HG03571 (cell line): ENCODE data around the gene SMIM27.
"Not testable (repeated sequence)": the region's sequence is repeated elsewhere in the genome, so short reads cannot be mapped to it uniquely, and the experiment has no call there.

Experiments used
- ATAC-seq: cut with Tn5 transposase; IDR thresholded peaks from one replicate; pipeline ENCODE4 v1.9.1; 2021; ENCODE audit not compliant: unreplicated experiment

SMIM27 gene, protein sequence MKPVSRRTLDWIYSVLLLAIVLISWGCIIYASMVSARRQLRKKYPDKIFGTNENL

DNA sequence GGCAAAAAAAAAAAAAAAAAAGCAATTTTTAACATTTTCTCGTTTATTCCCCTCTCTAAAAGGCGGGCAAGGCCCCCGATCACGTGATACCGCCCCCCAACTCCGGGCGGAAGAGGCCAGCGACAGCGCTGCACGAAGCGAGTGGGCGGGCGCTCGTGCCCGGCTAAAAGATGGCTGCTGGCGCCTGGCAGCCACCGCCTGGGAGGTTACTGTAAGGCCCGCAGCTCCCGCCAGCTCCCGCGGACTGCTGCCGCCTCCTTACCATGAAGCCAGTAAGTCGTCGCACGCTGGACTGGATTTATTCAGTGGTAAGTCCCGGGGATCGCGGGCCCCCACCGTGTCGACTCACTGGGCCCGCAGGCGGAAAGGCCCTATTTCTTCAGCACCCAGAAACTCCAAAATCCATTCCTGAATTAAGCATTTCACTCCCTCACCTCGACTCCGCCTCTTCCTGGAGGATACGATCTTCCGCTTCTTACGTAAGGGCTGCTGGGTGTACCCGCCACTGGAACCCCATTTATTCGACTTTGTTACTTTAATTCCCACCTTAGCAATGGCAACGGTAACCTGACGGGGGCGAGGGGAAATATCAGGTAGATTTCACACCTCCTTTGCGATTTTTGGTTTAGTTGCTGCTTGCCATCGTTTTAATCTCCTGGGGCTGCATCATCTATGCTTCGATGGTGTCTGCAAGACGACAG lies at the start of gene SMIM27, which contains the start of gene TOPORS:
TSS of gene SMIM27 (plus strand) at position 156 of the 701 bp plus-strand sequence. CDS start at position 264, 108 bp downstream.
TSS of gene TOPORS (minus strand) at position 415 of the 701 bp plus-strand sequence. CDS start at position 265, 150 bp downstream.
- peak; percentile 74 for ATAC-seq

DNA sequence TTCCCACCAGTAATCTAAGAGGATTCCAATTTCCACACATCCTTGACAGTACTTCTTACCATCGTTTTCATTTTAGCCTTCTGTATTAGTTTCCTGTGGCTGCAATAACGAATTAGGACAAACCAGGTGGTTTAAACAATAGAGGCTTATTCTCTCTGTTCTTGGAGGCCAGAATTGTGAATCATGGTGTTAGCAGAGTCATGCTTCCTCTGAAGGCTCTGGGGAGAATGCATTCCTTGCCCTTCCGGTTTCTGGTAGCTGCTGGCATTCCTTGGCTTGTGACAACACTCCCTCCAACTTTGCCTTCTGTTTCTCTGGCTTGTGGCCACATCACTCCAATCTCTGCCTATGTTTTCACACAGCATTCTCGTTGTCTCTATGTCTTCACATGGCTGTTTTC lies 49.7 kb upstream of the SMIM27 start:
- no peak for ATAC-seq

DNA sequence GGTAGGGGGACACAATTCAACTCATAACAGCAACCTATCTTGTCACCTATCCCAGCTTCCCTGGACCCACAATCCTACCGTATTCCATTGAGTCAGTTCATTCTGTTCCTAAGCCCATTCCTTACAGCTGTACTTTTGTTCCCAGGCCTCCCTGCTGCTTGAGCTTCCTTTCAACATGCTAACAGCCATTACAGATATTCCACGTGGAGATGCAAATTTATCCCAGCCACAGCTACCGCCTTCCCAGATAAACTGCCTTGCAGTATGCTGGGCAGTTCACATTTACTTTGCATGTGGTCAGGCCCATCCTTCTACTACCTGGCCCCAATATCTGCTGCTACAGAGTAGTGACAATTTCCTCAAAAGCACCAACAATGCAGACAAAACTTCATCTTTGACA lies 49.1 kb upstream of the SMIM27 start:
- ATAC-seq: no peak

DNA sequence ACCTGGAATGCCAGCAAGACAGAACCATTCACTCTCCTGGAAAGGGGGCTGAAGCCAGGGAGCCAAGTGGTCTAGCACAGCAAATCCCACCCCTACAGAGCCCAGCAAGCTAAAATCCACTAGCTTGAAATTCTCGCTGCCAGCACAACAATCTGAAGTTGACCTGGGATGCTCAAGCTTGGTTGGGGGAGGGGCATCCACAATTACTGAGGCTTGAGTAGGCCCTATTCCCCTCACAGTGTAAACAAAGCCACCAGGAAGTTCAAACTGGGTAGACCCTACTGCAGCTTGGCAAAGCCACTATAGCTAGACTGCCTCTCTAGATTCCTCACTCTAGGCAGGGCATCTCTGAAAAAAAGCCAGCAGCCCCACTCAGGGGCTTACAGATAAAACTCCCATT lies 43.4 kb upstream of the SMIM27 start:
- ATAC-seq: no peak

DNA sequence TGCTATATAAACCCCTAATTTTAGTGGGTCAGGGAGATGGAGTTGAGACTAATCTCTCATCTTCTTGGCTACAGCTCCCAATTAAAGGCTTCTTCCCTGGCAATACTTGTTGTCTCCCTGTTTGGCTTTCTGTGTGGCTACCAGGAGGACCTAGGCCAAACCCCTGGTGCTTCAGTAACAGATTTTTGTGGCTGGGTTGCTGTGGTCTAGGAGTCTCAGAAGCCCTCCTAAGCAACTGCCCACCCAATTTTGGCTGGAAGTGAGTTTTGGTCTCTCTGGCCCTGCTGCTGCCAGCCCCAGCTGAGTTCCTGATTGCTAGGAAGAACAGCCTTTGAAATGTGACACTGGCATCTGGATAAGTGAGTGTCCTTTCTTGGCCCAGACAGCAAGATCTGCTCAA lies 35.9 kb upstream of the SMIM27 start:
- no peak for ATAC-seq

DNA sequence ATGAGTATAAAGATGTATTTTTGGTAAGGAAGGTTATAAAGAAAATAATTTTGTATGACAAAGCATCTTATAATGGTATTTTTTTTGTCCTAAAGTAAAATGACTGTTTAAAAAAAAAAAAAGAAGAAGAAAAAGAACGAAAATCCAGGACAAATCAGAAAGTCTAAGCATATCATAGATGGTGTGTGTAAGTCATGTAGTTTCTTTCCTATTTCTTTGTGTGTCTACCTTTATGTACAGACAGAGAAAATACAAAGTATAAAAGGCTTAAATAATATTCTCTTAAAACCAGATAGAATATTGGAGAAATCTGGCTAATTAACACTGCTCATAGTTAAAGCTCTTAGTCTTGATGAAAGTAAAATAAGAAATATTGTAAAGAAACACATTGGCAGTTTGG lies 33.9 kb upstream of the SMIM27 start:
- ATAC-seq: no peak

DNA sequence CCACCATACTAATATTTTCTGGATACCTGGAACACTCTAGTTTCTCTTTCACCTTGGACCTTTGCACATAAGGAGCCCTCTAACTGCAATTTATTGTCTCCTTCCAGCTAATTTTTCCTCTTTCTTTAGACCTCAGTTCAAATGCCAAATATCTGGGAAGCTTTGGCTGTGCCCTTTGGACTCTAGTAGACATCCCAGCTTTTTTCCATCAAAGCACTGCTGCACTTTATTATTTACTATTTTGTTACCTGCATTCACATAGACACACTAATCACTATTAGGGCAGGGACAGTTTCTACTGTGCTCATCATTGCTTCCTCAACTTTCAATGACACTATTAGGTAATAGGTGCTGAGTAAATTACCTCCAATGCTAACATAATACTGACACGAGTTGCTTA lies 28.2 kb upstream of the SMIM27 start:
- ATAC-seq: no peak

DNA sequence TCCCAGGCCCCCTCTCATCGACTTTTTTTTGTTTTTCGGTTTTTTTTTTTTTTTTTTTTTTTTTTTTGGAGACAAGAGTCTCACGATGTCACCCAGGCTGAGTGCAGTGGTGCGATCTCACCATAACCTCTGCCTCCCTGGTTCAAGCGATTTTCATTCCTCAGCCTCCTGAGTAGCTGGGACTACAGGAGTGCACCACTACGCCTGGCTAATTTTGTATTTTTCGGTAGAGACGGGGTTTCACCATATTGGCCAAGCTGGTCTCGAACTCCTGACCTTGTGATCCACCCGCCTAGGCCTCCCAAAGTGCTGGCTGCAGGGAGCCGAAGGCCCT lies 27.6 kb upstream of the SMIM27 start:
- ATAC-seq: not testable (repeated sequence)

DNA sequence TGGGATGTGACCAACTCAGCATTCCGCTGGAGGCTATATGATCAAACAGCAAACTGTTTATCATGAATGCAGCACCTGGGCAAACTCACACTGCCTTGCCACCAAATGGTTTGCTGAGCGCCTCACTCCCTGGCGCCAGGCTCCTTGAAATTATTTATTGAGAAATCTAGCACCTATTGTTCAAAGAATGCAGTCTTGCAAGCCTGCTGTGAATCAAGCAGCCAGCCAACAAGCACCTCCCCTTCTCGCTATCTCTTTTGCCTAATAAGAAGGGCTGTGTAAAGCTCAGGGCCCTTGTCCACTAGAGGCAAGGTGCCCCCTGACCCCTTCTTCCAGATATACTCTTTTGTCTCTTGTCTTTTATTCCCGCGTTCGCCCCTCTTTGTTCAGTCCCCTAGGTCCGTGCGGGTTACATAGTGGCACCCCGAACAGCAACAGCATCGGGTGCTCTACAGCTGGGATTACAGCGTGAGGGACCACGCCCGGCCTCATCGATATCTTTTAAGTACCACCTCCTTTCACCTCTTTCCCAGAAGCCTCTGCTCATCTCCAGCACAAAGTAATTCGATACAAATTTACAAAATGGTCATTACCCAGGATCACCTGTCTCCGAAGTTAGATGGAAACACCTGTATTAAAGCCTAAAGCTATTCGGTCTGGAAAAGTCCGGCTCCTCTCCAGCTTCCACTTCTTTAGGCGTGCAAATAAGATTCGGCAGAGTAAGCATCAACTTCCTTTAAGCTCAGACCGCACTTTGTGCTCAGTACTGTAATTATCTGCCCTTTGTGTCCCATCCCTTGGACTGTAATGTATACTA lies 27.0 kb upstream of the SMIM27 start:
- no peak for ATAC-seq

DNA sequence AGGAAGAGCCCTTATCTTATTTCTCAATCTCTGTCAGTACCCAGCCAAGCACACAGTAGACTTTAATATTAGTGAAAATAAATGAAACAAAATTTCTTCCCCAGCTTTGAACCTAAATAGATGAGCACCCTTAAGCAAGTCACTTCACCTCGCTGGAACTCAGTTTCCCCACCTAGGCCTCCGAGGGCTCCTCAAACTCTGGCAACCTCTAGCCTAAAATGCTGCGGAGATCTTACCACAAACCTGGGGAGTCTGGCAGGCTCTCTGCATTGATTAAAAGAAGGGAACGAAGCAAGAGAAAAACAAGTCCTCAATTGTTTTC lies 26.5 kb upstream of the SMIM27 start:
- no peak for ATAC-seq

DNA sequence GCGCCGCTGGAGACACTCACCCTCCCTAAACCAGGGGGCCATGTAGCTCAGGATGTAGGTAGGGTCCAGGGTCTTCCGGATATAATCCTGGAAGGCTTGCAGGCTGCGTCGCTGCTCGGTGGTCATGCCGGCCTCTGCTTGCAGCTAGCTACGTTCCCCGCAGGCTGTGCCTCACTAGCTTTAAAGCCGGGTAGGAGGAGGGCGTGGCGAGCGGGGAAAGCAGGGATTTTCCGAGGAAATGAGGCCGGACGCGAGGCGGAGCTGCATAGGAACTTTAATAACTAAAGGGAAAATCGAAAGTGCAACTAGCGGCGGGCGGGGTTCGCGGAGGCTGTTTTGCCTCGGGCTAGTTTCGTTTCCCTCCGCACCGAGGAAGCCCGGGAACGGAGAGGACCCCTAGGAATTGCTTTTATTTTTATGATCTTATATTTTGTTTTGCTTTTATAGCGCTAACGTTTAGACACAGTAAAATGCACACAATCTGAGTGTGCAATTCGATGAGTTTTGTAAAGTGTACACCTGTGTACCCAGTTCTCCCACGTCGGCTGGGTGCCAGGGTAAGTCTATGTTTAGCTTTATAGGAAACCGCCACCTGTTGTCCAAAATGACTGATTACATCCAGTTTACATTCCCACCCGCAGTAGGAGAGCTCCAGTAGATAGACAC lies 26.0 kb upstream of the SMIM27 start, which contains the start of gene RIGI:
TSS of gene RIGI (minus strand) at position 156 of the 666 bp plus-strand sequence. CDS start at position 126, 30 bp downstream.
- peak; percentile 66 for ATAC-seq

DNA sequence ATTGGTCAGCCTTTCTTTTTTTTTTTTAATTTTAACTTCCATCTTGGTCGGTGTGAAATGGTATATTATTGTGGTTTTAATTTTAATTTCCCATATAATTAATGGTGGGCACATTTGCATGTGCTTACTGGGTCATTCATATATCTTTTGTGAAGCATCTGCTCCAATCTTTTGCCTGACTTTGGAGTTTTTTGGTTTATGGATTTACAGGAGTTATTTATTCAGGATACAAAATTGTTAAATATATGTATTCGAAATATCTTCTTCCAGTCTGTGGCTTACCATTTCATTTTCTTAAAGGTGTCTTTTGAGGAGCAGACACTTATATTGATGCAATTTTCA lies 25.4 kb upstream of the SMIM27 start:
- no peak for ATAC-seq

DNA sequence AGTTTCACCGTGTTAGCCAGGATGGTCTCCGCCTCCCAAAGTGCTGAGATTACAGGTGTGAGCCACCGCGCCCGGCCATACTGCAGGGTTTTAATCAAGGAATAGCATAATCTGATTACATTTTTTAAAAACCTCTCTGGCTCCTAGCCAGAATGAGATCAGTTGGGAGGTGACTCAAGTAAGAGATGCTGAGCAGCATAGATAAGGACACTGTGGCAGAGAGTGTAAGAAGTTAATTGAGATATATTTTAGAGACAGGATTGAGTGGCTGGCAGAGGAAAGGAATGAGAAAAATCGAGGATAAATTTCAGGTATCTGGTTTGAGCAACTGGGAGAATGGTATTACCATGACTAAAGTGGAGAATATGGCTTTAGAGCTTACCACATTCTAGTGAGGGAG lies 18.8 kb upstream of the SMIM27 start:
- ATAC-seq: no peak

DNA sequence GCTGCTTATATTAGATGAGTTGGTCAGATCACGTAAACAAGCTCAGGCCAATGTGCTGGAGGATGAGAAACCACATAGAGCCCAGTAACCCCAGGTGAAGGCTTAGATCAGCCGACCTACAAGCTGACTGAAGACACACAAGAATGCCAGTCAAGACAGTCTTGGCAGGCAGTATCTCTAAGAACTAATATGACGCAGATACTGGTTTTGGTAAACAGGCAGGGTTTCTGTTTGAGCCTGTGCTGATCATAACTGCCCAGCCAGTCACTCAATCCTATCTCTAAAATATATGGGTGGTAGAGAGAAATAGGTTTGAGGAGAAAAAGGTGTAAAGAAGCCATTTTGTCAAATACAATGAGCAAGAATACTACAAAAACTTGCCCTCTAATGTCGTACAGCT lies 18.3 kb upstream of the SMIM27 start:
- no peak for ATAC-seq

DNA sequence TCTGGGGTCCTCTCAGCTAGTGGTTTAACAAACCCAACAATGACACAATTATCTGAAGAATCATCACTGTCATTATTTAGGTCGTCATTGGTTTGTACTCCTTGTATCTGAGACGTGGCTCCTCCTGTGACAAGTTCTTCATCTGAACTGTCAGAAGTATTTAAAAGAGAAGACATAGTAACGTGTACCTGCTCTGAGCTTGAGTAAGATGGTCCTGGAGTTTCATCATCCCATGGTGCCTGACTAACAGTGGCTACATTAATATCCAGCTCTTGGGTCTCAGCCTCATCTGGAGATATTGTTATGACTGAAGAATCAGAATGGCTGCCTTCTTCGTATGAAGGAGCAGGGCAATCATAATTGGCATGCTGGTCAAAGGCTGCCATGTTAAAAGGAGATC lies 9.1 kb upstream of the SMIM27 start:
- no peak for ATAC-seq

DNA sequence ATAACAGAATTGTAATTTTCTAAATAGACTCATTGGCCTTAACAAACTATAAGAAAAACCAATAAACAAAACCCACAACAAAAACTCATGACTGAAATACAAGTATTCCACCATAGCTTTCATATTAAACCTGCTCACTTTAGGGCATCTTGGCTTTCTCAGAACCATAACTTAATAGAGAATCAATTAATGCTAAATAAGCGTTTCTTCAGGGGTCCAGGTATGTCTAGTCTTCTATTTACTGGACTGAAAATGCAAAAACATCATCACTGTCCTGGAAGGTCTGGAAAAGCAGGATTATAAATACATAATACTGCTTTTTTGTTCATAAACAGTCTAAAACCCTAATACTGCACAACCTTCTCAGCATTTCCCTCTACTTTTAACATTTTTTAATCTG lies 6.2 kb upstream of the SMIM27 start:
- no peak for ATAC-seq

DNA sequence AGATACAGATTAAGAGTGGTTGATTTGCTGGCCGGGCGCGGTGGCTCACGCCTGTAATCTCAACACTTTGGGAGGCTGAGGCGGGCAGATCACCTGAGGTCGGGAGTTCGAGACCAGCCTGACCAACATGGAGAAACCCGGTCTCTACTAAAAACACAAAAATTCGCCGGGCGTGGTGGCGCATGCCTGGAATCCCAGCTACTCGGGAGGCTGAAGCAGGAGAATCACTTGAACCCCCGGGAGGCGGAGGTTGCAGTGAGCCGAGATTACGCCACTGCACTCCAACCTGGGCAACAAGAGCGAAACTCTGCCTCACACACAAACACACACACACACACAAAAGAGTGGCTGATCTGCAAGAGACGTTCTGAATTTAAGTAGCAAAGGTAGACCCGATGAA lies 3.9 kb upstream of the SMIM27 start:
- not testable (repeated sequence) for ATAC-seq

DNA sequence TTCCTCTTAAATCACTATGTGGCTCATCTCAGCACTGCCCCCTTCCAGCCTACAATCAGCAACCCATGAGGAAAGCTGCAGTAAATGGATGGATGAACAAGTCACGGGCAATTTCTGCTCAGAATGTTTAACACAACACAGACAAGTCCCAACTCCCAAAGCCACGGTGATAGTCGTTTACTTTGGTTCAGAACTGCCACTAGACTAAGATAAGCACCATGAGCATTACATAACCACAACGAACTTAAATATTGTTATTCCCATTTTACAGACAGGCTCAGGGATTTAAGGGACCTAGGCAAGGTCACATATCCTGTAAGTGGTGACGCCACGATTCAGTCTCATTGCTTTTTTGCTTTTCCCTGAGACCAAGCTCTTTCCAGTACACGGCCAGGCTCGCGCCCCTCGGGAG lies 2.0 kb upstream of the SMIM27 start:
- no peak for ATAC-seq

DNA sequence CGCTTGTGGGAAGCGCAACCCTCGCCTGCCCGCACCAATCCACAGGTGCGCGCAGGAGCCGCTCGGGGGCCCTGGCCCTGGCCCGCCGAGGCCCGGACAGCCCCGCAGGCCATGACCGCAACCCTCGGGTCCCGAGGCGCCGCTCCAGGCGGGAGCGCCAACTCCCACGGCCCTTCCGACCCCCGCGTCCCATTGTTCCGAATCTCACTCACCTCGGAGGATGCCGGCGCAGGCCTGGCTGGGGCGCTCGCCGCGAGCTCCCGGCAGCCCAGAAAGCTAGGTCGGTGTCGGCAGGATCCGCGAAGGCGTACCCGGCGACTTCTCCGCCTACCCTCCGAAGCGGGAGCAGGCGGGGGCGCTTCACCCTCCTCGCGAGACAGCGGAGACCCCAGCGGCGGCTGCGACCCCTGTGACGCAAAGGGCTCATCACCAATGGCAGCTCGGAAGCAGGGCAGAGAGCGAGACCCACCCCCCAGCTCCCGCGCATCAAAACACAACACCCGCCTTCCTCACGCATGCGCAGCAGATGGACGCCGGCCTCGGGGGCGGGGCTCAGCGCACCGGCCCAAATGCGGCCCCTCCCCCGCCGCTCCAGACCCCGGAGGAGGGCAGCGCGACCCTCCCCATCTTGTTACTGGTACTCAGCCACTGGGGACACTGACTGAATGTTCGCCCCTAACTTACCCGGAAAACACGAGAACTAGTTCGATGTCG lies 1.4 kb upstream of the SMIM27 start:
- peak; percentile 66 for ATAC-seq

DNA sequence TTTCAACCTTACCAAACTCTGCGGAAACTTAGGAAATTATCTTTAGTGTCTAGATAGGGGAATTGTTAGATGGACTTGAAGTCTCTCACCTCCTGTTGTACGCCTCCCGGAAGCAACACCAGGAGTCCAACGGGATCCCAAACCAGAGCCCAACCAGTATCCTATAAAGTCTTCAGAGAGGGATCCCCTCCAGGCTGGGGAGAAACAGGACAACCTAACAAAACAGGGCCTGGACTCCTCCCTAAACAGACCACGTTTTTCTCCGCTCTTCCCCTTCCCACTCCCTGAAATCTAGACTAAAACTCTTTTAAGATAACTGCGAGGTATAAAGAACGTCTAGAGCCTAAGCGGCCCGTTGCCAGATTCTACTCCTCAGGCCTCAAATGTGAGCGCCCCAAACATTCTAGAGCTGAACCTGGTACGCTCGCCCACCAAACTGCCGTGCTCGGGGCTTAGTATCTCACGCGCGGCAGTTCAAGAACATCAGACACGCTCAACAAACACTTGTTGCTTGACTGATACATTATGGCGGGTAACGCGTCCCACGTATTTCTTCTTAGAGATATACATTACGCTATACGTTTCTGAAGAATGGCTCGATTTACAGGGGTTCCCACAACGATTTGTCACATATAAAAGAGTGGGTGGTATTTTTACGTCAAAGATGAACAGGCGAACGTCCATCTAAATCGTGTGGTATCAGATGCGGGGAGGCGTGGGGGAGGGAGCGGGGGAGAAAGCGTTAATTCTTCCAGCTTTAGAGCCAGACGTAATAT lies 663 bp upstream of the SMIM27 start:
- peak; percentile 5 for ATAC-seq

DNA sequence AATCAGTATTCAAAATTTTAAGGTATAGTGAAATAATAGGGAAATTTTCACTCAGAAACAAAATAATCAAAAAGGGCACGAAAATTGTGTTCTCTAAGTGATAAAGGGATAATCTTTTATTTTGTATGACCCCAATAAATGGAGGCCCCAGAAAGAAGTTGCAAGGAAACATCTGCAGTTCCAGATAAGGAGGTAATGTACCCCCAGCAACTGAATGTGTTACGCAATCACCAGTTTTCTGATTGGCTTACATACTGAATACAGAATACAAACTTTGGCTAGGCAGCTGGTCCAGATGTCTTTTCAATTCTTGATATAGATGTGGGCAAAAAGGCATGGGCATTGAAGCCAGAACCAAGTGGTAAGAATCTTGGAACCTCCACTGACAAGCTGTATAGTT lies 2.0 kb downstream of the SMIM27 start:
- ATAC-seq: no peak
